NCI-H2171 (cell line): ENCODE measurements around the gene MATN4.

ENCODE experiments used
- DNase-seq: peaks from one replicate; lab custom pipeline; 2025; lab: John Stamatoyannopoulos, UW

MATN4 gene

DNA sequence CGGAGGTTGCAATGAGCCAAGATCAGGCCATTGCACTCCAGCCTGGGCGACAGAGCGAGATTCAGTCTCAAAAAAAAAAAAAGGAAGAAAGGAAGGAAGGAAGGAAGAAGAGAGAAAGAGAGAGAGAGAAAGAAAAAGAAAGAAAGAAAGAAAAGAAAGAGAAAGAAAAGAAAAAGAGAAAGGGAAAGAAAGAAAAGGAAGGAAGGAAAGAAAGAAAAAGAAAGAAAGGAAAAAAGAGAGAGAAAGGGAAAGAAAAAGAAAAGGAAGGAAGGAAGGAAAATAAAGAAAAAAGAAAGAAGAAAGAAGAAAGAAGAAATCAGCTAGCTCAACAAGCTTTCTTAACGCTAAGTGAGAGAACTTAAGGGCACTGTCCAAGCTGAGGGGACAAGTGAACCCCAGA, 7.6 kb upstream of the MATN4 start:
- DNase-seq, result no peak

DNA sequence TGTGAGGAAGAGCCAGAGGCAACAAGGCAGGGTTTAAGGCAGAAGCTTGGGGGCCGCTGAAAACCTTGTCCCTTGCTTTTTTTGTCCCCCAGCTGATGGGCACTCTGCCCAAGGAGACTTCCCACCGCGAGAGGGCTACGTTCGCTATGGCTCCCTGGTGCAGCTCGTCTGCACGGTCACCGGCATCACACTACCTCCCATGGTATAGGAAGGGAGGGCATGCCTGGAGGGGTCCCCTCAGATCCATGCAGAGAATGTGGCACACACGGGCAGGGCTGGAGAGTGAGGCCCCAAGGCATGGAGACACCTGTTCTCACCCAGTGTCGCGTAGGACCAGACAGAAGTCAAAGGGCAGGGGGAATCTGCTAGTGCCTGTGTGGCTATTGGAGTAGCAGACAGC, 5.8 kb upstream of the MATN4 start:
- DNase-seq, result no peak

DNA sequence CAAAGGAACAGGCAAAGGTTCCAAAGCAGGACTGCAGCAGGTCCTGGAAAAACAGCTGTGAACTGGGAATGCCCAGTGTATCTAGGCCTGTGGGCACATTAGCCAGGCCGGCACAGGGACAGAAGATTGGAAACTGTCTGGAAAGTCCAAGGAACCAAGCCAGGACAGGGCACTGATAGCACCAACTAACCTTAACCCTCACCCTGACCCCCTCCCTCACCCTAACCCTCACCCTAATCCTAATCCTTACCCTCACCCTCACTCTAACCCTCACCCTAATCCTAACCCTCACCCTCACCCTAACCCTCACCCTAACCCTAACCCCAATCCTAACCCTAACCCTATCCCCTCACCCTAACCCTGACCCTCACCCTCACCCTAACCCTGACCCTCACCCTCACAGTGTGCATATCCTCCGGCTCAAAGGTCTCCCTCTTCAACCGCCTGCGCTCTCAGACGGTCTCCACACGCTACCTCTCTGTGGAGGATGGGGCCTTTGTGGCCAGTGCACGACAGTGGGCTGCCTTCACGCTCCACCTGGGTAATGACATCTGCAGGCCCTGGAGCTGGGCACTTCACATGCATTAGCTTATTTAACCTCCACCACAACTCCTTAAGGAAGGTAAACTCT, 5.1 kb upstream of the MATN4 start:
- DNase-seq, result no peak

DNA sequence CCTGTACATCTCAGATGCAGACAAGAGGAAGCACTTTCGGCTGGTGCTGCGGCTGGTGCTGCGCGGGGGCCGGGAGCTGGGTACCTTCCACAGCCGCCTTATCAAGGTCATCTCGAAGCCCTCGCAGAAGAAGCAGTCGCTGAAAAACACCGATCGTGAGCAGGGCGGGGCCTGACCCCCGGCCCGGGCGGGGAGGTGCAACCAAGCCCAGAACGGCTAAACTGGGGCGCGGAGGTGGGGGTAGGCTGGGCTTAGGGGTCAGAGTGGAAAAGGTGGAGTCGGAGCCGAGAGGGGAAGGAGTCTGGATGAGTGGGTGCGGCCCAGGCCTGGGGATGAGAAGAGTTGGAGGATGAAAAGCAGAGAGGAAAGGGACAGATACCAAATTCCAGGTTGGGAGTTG, 4.1 kb upstream of the MATN4 start:
- no peak for DNase-seq

DNA sequence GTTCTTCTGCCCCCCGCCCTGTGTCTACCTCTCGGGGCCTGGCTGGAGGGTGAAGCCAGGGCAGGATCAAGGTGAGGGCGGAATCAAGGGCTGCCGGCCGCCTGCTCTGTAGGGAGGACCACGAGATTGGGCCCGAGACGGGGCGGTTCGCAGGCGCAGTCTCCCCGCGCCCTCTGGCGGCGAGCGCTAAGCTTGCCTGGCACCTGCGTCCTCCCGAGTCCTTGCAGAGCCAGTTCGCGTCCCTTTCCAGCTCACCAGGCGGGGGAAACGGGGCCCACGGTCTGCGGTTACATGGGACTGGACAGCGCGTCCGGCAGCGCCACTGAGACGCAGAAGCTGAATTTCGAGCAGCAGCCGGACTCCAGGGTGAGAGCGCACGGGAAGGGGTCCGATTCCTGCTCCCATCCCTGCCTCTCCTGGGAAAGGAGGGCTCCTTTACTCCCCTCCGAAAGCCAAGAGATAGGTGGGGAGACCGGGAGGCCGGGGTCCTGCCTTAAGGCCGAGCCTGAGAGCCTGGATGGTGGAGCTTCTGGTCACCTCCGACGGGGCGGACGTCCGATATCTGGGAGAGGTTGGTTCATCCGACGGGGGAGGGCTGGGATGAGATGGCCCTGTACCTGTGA, 3.6 kb upstream of the MATN4 start:
- peak; percentile 32 for DNase-seq

DNA sequence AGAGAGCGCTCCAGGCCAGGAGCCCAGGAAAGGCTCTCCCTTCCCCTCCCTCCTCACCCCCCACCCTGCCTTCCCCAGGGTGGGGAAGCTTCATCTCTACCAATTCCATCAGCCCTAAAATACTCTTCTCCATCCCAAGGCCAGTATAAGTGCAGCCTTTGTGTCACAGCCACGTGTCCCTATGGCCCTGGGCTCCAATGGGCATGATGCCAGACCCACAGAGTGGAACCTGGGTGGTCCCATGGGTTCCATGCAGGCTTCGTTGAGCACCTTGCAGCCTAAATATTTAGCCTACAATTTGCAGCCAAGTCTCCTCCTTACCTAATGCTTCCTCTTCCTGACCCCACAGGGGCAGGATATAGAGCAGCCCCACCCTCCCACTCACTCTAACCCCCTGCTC, 976 bp upstream of the MATN4 start:
- no peak for DNase-seq

DNA sequence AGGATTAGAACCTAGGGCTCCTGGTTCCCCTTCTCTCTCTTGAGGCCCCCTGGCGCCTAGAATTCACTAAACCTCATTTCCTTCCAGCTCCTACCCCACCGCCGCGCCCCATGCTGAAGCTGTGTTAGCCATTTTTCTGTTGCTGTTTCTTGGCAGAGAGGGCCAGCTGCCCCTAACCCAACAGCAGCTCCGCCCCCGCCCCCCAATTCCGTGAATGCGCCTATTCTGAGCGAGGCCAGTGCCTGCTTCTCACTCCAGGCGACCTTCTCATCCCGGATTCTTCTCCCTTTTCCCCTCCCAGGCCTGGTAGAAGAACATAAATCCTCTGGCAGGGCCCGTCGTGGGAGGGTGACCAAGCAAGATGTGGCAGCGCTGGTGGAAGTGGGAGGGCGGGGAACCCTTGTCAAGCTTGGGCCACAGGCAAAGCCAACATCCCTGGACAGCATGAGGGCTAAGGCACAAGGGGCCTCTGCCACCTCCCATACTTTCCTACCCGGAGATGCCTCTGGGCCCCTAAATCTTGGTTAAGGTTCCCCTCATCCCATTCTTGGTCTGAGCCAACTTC, 941 bp downstream of the MATN4 start:
- no peak for DNase-seq

DNA sequence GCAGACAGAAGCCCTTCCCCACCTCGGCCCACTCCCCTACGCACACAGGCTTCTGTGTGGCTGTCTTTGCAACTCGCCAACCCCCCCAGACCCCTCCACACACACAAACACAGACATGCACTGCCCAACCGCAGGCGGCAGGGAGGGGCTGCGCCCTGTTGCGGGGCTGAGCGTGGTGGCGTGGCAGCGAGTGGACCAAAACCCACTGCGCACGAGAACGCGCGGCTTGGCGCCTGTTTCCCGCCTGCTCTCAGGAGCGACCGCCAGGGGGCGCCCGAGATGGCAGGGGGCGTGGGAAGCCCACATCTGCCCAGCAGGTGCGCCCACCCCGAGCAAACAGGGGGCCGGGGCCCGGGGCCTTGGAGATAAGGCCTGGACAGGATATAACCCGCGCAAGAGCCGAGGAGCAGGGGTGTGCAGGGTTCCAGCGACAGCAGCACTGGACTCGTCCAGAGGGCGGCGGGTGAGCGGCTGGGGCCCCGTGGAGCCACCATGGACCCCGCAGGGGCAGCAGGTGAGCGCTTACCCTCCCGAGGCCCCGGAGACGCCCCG, 1.6 kb downstream of the MATN4 start, which contains the start of gene RBPJL:
Gene RBPJL (plus strand): TSS at position 410 of the 552 bp plus-strand sequence. CDS start 83 bp downstream, at position 493.
- DNase-seq, result no peak

DNA sequence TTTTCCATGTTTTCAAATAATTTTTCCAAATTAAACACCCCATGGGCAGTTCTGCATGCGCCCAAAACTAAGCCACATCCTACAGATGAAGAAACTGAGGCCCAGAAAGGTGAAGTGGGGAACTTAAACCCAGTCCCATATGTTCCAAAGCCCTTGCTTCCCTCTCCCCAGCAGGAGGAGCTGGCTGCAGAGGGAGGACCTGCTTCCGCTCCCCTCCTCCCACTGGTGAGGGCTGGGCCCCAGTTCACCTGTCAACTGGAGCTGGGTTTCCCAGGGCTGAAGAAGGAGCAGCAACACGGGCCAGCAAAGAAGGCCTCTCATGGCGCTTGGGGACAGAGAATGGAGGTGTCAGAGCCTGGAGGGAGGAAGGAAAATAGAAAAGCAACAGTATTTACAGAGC, 2.8 kb downstream of the MATN4 start:
- DNase-seq, result no peak

DNA sequence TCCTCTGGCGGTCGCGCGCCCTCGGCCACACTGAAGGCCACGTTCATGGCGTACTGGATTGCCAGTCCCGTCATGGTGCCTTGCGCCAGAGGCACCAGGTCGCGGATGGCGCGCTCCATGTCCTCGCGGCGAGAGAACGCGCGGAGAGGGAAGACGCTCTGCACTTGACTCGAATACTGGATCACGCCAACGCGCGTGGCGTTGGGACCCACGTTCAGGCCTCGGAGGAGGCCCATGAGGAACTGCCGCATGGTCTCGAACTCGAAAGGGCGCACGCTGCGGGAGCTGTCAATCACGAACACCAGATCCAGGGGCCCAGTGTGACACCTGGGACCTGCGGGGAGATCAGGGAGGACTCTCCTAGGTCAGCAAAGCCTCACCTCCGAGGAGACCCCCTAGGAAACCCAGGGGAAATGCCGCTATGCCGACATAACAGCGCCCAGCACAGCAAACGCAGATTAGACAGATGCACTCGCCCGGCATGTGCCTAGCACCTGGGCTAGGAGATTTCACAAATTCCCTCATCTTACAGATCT, 3.6 kb downstream of the MATN4 start:
- no peak for DNase-seq

DNA sequence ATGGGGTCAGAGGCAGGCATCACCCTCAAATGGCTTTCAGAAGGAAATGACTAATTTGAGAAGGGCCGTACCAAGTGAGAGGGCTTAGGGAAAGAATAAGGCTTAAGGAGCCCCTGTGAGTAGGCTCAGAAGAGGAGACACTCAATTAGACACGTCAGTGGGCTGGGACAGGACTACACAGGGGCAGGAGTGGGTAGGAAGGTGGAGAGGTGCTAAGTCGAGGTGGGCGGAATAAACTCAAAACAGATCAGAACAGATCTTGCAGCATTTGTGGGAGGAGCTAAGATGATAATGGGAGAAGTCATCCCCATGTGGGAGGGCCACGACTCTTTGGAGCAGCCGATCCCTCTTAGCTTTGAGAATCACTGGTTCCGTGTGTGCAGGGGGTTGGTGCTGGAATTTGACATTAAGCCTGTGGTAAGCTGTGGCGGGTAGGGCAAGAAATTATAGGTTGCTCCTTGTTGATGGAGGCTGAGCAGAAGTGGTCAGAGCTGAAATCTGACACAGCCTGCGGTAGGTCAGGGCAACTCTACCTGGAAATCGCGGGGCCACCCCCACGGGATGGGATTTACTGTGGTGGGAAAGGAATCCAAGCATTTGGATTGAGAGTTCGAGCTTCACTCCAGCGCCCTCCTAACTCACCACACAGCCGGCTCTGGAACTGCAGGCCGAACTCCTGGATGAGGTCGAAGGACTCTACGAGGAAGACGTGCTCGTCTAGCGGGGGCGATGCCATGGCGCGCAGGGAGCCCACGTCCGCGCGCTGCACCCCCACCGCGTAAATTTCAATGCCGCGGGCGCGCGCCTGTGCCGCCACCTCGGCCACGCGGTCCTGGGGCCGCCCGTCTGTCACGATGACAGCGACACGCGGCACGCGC, 4.3 kb downstream of the MATN4 start:
- no peak for DNase-seq

DNA sequence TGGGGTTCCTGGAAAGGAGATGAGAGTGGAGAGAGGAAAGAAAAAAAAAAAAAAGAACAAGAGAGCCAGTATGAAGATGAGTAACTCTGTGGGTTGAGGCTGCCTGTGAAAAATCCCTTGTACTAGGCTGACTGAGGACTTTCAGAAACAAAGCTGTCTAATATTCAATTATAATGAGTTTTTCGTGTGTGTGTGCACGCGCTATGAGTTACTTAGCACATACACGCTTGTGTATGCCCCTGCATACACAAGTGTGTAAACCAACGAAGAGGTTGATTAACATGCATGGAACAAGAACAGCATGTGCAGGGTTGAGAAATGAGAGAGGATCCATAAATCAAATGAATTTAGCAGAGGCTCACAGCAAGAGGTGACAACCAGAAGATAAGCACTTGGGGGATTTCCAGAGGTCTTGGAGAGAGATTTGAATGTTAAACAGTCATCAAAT, 6.3 kb downstream of the MATN4 start:
- DNase-seq, result no peak

DNA sequence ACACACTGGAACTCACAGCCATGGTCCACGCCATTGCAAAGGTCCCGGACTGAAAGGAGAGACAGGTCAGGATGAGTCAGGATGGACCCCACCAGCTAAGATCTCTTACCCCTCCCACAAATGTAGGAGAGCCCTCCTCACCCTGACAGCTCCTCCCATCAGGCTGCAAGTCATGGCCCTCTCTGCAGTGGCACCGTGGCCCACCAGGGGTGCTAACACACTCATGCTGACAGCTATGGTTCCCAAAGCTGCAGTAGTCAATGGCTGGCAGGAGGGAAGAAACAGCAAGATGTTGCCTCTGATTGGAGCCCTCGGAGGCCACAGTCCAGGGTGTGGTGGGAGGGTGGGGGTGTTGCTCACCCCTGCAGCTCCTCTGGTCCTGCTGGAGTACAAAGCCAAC, 7.1 kb downstream of the MATN4 start:
- DNase-seq, result no peak

DNA sequence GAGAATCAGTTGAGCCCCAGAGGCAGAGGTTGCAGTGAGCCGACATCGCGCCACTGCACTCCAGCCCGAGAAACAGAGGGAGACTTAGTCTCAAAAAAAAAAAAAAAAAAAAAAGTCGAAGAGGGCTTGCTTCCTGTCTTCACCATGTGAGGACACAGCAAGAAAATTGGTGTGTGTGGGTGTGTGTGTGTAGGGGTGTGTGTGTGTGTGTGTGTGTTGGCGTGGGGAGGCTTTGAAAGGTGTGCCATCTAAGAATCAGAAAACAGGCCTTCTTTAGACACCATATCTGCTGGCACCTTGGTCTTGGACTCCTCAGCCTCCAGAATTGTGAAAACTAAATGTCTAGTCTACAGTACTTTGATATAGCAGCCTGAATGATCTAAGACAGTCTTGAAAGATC, 8.3 kb downstream of the MATN4 start:
- DNase-seq, result no peak

DNA sequence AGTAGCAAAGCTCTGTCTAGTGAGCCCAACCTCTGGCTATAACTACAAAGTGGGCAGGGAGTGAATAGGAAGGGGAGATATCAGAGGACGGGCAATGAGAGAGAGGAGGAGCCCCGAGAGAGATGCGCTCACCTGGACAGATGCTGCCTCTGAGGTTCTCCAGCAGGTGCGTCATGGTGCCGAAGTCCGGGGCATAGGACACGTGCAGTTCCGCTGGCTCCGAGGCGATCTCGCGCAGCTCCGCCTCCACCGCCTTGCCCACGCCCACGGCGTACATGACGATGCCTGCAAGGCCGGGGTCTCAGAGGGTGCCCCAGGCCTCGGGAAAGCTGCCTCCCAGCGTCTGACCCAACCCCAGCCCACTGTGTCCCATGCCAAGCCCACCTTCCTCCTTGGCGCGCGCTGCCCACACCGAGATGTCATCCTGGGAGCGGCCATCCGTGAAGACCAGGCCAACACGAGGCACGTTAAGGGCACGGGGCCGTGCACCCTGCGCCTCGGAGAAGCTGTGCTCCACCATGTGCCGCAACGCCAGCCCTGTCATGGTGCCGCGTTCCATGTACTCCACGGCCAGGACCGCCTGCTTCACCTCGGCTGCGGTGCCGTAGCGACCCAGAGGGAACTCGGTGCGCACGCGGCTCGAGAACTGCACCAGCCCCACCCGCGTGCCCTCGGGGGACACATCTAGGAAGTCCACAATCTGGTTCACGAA, 10.2 kb downstream of the MATN4 start:
- no peak for DNase-seq

DNA sequence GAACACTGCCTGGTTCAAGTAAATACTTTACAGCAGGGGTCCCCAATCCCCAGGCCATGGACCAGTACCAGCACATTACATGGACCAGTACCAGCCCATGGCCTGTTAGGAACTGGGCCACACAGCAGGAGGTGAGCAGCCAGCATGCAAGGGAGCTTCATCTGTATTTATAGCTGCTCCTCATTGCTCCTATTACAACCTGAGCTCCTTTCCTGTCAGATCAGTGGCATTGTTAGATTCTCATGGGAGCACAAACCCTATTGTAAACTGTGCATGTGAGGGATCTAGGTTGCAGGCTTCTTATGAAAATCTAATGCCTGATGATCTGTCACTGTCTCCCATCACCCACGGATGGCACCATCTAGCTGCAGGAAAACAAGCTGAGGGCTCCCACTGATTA, 13.4 kb downstream of the MATN4 start:
- no peak for DNase-seq

DNA sequence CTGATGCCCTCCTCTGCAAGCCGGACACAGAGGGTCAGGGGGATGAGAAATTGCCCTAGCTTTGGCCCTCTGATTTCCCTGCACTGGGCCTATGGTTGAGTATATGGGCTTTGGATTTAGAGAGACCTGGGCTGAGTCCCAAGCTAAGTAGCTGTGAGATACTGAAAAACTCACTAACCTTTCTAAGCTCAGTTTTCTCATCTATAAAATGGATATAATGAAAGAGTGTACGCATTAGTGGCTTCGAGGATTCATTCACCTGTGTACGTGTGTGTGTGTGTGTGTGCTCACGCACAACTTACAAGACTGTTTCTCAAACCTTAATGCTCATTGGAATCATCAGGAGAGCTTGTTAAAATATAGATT, 14.1 kb downstream of the MATN4 start:
- no peak for DNase-seq

DNA sequence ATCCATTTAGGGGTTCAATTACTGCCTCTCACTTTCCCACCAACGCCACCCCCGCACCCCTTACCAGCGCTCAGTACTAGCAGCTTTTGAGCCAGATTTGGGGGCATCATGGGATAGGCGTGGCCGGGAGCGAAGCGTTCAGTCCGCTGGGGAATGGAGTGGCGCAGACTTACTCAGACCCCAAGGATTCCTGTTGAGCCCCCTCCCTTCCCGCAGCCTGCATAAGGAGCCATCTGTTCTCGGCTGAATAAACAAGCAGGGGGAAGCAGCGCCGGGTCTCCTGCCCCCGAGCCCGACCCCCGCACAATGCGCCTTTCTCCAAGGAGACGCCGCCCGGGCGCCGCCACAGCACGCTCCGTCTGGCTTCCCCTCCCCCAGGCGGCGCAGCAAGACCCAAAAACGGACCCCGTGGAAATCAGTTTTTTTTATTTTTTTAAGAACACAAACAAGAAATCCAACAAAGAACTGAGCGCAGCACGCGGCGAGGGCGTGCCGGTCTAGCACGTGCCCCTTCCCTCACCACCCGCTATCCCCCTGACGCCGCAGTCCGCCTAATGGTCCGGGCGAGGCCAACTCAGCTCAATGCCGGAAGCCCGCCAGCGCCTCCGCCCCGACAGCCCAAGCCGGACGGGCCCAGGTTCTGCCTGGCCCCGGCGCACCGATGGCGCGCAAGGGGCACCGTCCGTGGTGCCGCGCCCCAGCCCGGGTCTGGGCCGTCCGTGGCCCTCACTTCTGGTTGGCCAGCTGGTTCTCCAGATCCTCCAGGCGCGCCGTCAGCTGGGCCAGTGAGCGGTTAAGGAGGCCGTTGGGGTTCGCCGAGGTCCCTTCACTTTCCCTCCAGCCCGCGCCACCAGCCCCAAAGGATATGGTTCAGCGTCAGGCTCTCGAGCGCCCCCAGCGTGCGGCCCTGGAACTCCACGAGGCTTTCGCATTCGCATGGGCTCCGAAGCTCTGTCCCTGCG, 14.8 kb downstream of the MATN4 start:
- peak; percentile 88 for DNase-seq

DNA sequence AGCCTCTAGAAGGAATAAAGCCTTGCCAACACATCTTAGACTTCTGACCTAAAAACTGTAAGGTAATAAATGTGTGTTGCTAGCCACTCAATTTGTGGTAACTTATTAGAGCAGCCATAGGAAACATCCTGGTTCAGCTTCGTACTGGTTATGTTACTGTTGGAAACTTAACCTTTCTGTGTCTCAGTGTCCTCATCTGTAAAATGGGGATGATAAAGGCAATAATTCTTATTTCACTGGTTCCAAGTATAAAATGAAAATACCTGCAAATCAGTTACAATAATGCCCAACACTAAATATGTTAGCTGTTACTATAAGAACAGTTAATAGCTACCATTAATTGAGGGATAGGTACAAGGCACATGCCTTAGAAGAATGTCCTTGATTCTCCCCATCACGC, 15.8 kb downstream of the MATN4 start:
- DNase-seq, result no peak

DNA sequence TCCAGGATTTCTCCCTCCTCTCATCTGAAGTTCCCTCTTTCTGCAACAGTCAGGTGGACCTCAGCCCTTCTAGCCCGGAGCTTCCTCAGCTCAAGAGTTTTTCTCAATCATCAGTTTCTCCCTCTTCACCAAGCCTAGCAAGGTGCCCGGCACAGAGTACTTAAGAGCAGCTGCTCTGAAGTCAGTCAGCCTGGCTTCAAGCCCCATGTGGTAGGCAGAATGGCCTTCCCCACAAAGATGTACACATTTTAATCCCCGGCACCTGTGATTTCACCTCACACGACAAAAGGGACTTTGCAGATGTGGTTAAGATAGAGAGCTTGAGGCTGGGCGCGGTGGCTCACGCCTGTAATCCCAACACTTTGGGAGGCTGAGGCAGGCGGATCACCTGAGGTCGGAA, 16.6 kb downstream of the MATN4 start:
- DNase-seq, result no peak
